Measurements from ENCODE around the gene MYO7B. TPM values are rescaled to one million over a fixed set of nuclear protein-coding genes. Genes with fewer than 3 reads are reported as not detected.

Gene MYO7B
- total RNA-seq, 1 experiment from 2014 or later = 1.2 TPM

- Histone ChIP-seq H3K4me1 (replicated peaks) (no peaks in the 10 kb centered on the region; the same call in 1 of the 2 replicates), H3K36me3 (no peaks in the 10 kb centered on the region), H3K27me3 (replicated peaks) (no peaks in the 10 kb centered on the region), H3K27ac (no peak overlapping the region), H3K4me3 (no peak overlapping the region), H3K9me3 (replicated peaks) (no peaks in the 10 kb centered on the region)
- peak; percentile 24 to 56 for DNase-seq (ENCODE audit: low read depth in 1 of 2, low spot score in 2 of 2)
These were observed 41.1 kb downstream of the MYO7B start for GRCh38 chr2:127576433-127577207.

DNA sequence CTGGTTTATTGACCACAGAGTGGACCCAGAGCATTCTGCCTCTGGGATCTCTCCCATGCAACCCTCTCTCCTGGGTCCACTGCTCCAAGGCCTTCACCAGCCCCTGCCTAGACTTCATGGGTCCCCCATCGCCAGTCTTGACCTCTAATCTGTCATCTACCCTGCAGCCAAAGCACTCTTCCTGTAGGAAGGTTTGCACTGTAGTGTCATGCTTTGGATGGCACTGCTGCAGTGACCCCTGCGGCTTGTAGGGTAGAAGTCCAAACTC, 41.7 kb downstream of the MYO7B start:
- DNase-seq (ENCODE audit: low read depth in 1 of 2, low spot score in 2 of 2) = no peak
- no peaks in the 10 kb centered on the region for H3K36me3 ChIP-seq
- no peaks in the 10 kb centered on the region; the same call in 1 of the 2 replicates for H3K4me1 ChIP-seq (replicated peaks)
- no peak overlapping the region for H3K27ac ChIP-seq
- no peaks in the 10 kb centered on the region for H3K27me3 ChIP-seq (replicated peaks)
- H3K9me3 ChIP-seq (replicated peaks) = no peaks in the 10 kb centered on the region
- no peak overlapping the region for H3K4me3 ChIP-seq

GRCh38 chr2:127577503-127577902, 42.0 kb downstream of the MYO7B start:
- no peaks in the 10 kb centered on the region; the same call in 1 of the 2 replicates for H3K4me1 ChIP-seq (replicated peaks)
- no peak overlapping the region for H3K27ac ChIP-seq
- no peaks in the 10 kb centered on the region for H3K36me3 ChIP-seq
- H3K4me3 ChIP-seq = no peak overlapping the region
- peak in 1 of 2 experiments; percentile 38 for DNase-seq (ENCODE audit: low read depth in 1 of 2, low spot score in 2 of 2)
- H3K27me3 ChIP-seq (replicated peaks) = no peaks in the 10 kb centered on the region
- no peaks in the 10 kb centered on the region for H3K9me3 ChIP-seq (replicated peaks)

DNA sequence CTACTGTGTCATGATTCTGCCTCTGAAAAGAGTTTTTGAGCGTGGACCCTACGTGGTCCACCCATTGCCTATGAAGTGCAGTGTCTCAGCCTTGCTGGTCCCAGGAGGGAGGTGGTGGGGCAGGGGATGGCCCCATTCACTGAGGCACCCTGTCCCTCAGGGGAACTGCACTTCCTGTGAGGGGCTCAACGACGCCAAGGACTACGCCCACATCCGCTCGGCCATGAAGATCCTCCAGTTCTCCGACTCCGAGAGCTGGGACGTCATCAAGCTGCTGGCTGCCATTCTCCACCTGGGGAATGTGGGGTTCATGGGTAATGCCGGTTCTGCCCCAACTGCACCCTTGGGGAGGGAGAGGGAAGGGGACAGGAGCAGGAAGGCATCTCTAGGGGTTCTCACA, 42.5 kb downstream of the MYO7B start:
- DNase-seq (ENCODE audit: low read depth in 1 of 2, low spot score in 2 of 2) = no peak
- H3K27ac ChIP-seq = no peak overlapping the region

GRCh38 chr2:127578411-127578810, 42.9 kb downstream of the MYO7B start:
- no peak for DNase-seq (ENCODE audit: low read depth in 1 of 2, low spot score in 2 of 2)
- no peak overlapping the region for H3K4me3 ChIP-seq
- no peaks in the 10 kb centered on the region for H3K27me3 ChIP-seq (replicated peaks)
- H3K9me3 ChIP-seq (replicated peaks) = no peaks in the 10 kb centered on the region
- no peaks in the 10 kb centered on the region; the same call in 1 of the 2 replicates for H3K4me1 ChIP-seq (replicated peaks)
- no peak overlapping the region for H3K27ac ChIP-seq
- H3K36me3 ChIP-seq = no peaks in the 10 kb centered on the region

More for the DNA sequence above, 42.5 kb downstream of the MYO7B start:
- no peaks in the 10 kb centered on the region for H3K27me3 ChIP-seq (replicated peaks)
- H3K36me3 ChIP-seq = no peaks in the 10 kb centered on the region
- H3K4me3 ChIP-seq = no peak overlapping the region
- no peaks in the 10 kb centered on the region; the same call in 1 of the 2 replicates for H3K4me1 ChIP-seq (replicated peaks)
- H3K9me3 ChIP-seq (replicated peaks) = no peaks in the 10 kb centered on the region

DNA sequence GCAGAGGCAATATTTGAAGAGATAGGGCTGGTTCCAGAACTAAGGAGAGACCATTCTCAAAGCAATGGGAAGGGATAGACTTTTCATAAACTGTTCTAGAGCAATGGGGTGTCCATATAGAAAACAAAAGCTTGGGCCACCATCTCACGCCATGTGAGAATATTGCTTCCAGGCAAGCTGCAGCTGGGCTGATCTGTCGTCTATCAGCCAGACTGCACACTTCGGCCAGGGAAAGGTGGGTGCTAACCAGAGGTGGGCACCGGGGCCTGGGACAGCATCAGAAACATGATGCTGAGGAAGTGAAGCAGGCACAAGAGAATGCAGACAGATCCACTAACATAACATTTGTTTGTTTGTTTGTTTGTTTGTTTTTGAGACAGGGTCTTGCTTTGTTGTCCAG, 43.7 kb downstream of the MYO7B start:
- Histone ChIP-seq H3K36me3 (no peaks in the 10 kb centered on the region), H3K27ac (no peak overlapping the region), H3K27me3 (replicated peaks) (no peaks in the 10 kb centered on the region), H3K4me1 (replicated peaks) (no peaks in the 10 kb centered on the region; the same call in 1 of the 2 replicates), H3K9me3 (replicated peaks) (no peaks in the 10 kb centered on the region), H3K4me3 (no peak overlapping the region)
- DNase-seq (ENCODE audit: low read depth in 1 of 2, low spot score in 2 of 2) = no peak

GRCh38 chr2:127580167-127581049, 44.9 kb downstream of the MYO7B start:
- Histone ChIP-seq H3K36me3 (no peaks in the 10 kb centered on the region), H3K4me3 (no peak overlapping the region), H3K27ac (no peak overlapping the region), H3K4me1 (replicated peaks) (no peaks in the 10 kb centered on the region; the same call in 1 of the 2 replicates), H3K9me3 (replicated peaks) (no peaks in the 10 kb centered on the region), H3K27me3 (replicated peaks) (no peaks in the 10 kb centered on the region)
- DNase-seq (ENCODE audit: low read depth in 1 of 2, low spot score in 2 of 2) = no peak

DNA sequence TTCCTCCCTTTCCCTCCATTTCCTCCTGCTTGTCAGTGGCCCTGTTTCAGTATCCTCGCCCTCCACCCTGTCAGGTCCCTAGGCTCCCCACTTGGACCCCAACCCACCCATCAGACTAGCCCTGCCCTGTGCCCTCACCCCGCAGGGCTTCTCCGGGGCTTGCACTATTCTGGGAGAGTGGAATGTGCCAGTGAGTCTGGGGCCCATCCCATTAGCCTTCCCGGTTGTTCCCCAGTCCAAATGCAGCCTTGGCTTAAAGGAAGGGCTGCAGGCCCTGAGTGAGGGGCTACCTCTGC, 45.5 kb downstream of the MYO7B start:
- no peak overlapping the region for H3K4me3 ChIP-seq
- DNase-seq (ENCODE audit: low read depth in 1 of 2, low spot score in 2 of 2) = no peak
- no peaks in the 10 kb centered on the region for H3K36me3 ChIP-seq

GRCh38 chr2:127581516-127582490, 46.3 kb downstream of the MYO7B start:
- no peaks in the 10 kb centered on the region for H3K9me3 ChIP-seq (replicated peaks)
- H3K4me1 ChIP-seq (replicated peaks) = no peaks in the 10 kb centered on the region
- H3K27me3 ChIP-seq (replicated peaks) = no peaks in the 10 kb centered on the region
- H3K27ac ChIP-seq = no peak overlapping the region
- H3K36me3 ChIP-seq = no peaks in the 10 kb centered on the region
- DNase-seq (ENCODE audit: low read depth in 1 of 2, low spot score in 2 of 2) = no peak
- no peak overlapping the region for H3K4me3 ChIP-seq

More for the DNA sequence above, 45.5 kb downstream of the MYO7B start:
- Histone ChIP-seq H3K27ac (no peak overlapping the region), H3K9me3 (replicated peaks) (no peaks in the 10 kb centered on the region), H3K4me1 (replicated peaks) (no peaks in the 10 kb centered on the region; the same call in 1 of the 2 replicates), H3K27me3 (replicated peaks) (no peaks in the 10 kb centered on the region)

DNA sequence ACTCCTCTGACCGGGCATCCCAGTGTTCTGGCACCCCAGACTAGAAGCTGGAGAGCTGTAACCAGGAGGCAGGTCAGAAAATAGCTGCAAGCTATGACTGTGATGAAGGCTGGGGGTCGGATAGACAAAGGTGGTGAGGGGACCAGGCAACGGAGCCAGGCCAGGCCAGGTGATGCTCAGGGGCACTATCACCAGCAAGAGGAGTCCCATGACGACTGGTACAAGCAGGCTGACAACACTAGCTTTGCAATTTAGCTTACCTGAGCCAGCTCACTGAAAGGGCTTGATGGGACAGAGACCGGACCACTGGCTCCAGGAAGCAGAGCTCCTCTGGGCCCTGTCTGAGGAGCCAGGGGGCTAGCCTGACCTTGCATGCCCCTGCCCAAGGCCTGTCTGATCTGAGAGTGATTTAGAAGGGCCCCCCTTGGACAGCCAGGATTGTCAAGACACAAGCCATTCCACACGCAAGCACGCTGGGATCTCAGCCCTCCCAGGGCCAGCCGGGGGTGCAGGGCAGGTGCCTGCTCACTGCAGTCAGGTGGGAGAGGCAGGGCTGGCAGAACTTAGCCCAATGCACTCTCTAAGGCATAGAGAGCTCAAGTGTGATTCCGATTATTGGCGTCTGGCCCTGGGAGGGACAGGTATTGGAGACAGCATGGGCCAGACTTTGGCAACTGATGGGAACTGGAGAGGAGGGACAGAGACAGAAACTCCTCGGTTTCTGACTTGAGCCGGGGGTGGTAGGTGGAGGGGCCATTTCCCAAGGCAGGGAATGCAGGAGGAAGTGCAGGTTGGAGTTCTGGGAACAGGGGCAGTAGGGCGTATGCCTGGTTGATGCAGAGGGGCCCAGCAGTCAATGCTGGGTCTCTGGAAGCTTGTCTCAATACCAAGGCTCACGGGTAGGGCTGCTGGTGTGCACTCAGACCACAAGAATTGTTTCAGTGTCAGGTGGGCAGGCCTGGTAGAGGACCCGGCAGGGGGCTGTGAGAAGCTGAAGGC, 47.7 kb downstream of the MYO7B start:
- Histone ChIP-seq H3K9me3 (replicated peaks) (no peaks in the 10 kb centered on the region), H3K36me3 (no peaks in the 10 kb centered on the region), H3K27ac (no peak overlapping the region), H3K4me3 (no peak overlapping the region), H3K27me3 (replicated peaks) (no peaks in the 10 kb centered on the region), H3K4me1 (replicated peaks) (no peaks in the 10 kb centered on the region)
- DNase-seq (ENCODE audit: low read depth in 1 of 2, low spot score in 2 of 2) = peak in 1 of 2 experiments; percentile 27

GRCh38 chr2:127584047-127584446, 48.6 kb downstream of the MYO7B start:
- no peak for DNase-seq (ENCODE audit: low read depth in 1 of 2, low spot score in 2 of 2)
- H3K9me3 ChIP-seq (replicated peaks) = no peaks in the 10 kb centered on the region

GRCh38 chr2:127584516-127585033, 49.1 kb downstream of the MYO7B start:
- no peaks in the 10 kb centered on the region for H3K27me3 ChIP-seq (replicated peaks)
- H3K4me3 ChIP-seq = no peak overlapping the region
- no peaks in the 10 kb centered on the region for H3K36me3 ChIP-seq
- no peaks in the 10 kb centered on the region for H3K4me1 ChIP-seq (replicated peaks)
- H3K9me3 ChIP-seq (replicated peaks) = no peaks in the 10 kb centered on the region
- no peak overlapping the region for H3K27ac ChIP-seq
- no peak for DNase-seq (ENCODE audit: low read depth in 1 of 2, low spot score in 2 of 2)

More at GRCh38 chr2:127584047-127584446, 48.6 kb downstream of the MYO7B start:
- Histone ChIP-seq H3K36me3 (no peaks in the 10 kb centered on the region), H3K4me1 (replicated peaks) (no peaks in the 10 kb centered on the region), H3K27ac (no peak overlapping the region), H3K27me3 (replicated peaks) (no peaks in the 10 kb centered on the region), H3K4me3 (no peak overlapping the region)
